Kidney capillary endothelial cell (primary cell): ENCODE data around the gene TUFM.
"Not testable (repeated sequence)": the region's sequence is repeated elsewhere in the genome, so short reads cannot be mapped to it uniquely, and the experiment has no call there.

Source experiments
- DNase-seq: peaks from one replicate; pipeline ENCODE4 v3.0.0-alpha.2; 2018; ENCODE audit warnings: low spot score

The TUFM gene

GRCh38 chr16:28875134-28876018, 29.2 kb upstream of the TUFM start:
- DNase-seq: no peak

DNA sequence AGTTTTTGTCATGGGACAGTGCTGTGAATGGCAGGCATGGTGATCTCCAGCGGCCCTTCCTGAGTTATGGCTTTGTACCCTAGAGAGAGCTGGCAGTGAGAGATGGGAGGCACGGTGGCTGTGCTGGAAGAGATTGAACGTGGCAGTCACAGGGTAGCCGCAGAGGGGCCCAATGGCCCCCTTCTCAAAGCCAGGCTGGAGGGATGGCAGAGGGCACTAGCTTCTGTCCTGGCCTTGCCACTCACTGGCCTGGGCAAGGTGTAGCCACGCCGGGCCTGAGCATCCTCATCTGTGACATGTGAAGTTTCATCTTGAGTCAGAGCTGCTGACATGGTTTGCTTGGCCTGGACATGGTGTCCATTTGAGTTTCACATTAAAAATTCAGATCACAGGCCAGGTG, 28.3 kb upstream of the TUFM start:
- DNase-seq: no peak

DNA sequence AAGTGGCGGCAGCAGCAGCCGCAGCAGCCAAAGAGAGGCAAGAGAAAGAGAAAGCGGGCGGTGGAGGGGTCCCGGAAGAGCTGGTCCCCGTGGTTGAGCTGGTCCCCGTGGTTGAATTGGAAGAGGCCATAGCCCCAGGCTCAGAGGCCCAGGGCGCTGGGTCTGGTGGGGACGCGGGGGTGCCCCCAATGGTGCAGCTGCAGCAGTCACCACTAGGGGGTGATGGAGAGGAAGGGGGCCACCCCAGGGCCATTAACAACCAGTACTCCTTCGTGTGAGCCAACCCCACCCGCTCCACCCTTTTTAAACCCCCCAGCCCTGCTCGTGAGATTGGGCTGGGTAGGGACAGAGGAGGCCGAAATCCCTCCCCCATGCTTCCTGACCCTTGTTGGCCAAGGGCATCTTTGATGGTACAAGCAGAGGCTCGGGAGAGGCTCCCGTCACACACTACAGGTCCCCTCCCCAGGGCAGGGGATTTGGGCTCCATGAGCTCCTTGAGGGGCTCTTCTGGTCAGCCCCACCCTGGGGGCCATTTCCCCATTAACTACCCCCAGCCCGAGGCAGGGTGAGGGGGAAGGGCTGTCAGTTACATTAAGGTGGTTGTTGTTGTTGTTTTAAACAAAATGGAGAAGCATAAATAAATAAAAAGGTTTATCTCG, 27.5 kb upstream of the TUFM start:
- DNase-seq: no peak

DNA sequence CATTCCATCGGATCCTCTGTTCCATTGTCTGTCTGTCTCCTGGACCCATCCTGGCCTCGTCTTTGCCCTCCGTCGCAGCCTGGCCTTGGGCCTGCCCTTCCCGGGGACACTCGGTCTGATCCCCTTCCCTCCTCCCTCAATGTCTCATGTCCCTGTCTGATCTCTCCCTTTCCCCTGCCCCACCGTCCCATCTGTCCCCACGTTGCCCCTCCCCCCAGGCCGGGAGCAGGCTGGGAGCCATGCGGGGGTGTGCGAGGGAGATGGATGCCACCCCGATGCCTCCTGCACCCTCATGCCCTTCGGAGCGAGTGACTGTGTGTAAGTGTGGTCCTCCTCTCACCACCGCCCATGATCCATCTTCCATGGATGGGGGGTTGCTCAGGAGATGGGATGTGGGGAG, 26.8 kb upstream of the TUFM start:
- DNase-seq: no peak

DNA sequence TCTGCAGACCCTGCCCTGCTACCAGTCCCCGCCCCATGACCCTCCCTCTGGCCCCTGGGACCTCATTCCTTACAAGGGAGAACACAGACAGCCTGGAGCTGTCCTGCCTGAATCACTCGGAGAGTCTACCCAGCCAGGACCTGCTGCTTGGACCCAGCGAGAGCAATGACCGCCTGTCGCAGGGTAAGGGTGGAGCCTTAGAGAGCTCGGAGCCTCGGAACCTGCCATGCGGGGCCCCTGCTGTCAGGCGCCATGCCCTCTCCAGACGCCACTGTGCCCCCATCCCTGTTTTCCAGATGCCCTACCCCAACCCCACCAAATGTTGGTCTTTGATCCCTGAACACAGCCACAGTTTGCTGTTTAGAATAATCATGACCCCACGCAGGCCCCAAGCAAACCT, 23.1 kb upstream of the TUFM start:
- DNase-seq: no peak

GRCh38 chr16:28867646-28868045, 21.5 kb upstream of the TUFM start:
- DNase-seq: not testable (repeated sequence)

DNA sequence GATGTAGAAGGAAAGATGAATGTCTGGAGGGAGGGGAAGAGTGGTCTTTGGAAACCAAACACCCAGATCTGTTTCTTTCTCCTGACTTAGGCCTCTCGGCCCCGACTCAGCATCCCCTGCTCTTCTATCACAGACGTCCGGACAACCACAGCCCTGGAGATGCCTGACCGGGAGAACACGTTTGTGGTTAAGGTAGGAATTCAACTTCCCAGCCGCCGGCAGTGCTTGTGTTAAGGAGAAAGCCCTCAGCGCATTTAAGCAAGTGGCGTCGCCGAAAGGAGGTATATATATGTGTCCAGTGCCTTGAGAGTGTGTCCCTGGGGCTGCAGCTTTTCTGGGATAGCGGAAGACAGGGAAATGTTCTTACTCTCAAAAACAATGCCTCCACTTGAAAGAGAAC, 21.1 kb upstream of the TUFM start:
- no peak for DNase-seq

DNA sequence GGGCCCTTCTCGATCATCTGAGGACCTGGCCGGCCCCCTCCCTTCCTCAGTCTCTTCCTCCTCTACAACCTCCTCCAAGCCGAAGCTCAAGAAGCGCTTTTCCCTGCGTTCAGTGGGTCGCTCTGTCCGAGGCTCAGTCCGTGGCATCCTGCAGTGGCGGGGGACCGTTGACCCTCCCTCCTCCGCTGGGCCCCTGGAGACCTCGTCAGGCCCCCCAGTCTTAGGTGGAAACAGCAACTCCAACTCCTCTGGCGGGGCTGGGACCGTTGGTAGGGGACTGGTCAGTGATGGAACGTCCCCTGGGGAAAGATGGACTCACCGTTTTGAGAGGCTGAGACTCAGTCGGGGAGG, 20.3 kb upstream of the TUFM start:
- DNase-seq: no peak

- no peak for DNase-seq
Observed at GRCh38 chr16:28865722-28866453, 19.7 kb upstream of the TUFM start.

DNA sequence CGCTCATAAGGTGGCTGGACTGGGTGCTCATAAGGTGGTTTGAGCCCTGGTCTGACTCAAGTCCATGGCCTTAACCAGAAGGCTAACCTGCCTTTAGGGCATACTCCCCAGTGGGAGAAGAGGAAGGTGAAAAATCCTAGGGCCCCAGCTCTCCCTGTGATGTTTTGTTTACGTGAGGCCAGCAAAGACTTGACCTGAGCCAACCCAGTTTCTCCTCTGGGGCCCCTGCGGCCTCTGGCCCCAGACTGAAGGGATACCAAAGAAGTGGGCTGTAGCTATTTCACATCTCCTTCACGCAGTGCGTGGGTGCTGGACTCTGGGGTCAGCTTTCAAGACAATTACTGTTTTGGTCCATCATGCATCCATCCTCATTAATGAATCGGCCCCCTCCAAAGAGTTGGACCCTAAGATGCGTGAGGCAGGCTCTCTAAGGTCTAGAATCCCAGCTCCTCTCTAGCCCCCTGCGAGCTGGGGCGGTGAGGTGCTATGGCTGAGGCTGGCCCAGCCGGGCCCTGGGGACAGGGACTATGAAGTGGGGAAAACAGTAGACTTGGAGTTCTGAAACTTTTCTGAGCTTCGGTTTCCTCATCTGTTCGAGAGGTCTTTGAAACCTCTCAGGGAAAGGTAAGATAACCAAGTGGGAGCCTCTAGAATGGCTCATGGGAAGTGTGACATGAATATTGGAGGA, 19.0 kb upstream of the TUFM start:
- no peak for DNase-seq

- no peak for DNase-seq
Observed at GRCh38 chr16:28863929-28864793, 18.0 kb upstream of the TUFM start.

GRCh38 chr16:28859326-28859725, 13.2 kb upstream of the TUFM start:
- DNase-seq: no peak

- DNase-seq: no peak
Observed at GRCh38 chr16:28858421-28858820, 12.3 kb upstream of the TUFM start.

GRCh38 chr16:28846933-28847273, 755 bp upstream of the TUFM start:
- no peak for DNase-seq

- DNase-seq: no peak
Observed at GRCh38 chr16:28845761-28846079, 428 bp downstream of the TUFM start.

GRCh38 chr16:28845293-28845692, 855 bp downstream of the TUFM start:
- DNase-seq: no peak

- DNase-seq: no peak
Observed at GRCh38 chr16:28844226-28844885, 1.8 kb downstream of the TUFM start.

GRCh38 chr16:28843766-28844165, 2.4 kb downstream of the TUFM start:
- no peak for DNase-seq

- DNase-seq: no peak
Observed at GRCh38 chr16:28842696-28843095, 3.5 kb downstream of the TUFM start.

DNA sequence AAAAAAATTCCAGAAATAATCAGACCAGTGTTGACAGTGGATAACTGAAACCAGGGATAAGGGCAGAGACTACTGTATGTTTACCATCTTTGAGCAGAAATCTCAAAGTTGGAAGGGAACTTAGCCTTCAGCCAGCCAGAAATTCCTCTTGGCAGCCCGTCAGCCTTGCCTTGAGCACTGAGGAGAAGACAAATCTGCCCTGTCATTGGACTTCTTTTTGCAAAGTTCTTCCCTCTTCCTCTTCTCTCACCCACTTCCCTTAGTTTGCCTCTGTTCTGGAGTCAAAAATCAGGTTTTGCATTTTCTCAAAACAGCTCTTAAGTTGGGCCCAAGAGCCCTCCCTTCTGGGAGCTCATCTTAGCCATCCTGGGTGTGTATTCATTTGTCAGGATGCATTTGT, 6.2 kb downstream of the TUFM start:
- DNase-seq: no peak

DNA sequence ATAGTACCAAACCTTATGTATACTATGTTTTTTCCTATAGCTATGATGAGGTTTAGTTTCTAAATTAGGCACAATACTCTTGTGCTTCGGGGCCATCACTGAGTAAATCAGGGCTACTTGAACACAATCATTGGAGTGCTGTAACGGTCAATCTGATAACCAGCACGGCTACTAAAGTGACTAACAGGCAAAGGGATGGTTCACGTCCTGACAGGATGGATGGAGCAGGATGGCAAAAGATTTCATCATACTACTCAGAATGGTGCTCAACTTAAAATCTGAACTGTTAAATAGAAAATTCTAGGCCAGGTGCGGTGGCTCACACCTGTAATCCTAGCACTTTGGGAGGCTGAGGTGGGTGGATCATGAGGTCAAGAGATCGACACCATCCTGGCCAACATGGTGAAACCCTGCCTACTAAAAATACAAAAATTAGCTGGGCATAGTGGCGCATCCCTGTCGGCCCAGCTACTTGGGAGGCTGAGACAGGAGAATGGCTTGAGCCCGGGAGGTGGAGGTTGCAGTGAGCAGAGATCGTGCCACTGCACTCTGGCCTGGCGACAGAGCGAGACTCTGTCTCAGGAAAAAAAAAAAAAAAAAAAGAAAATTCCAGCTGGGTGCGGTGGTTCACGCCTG, 7.0 kb downstream of the TUFM start:
- DNase-seq: no peak
